Stimulated activated CD8-positive, alpha-beta memory T cell treated with anti-CD3 and anti-CD28 coated beads, Interleukin-12 subunit alpha, Interleukin-12 subunit beta, amount 100 ng/mL, for 4 hours (primary cell): ENCODE data around the gene HNRNPH1.

Source experiments
- DNase-seq: peaks from one replicate; pipeline ENCODE4 v3.0.0-alpha.2; 2020; ENCODE audit warnings: low read depth

HNRNPH1 gene

DNA sequence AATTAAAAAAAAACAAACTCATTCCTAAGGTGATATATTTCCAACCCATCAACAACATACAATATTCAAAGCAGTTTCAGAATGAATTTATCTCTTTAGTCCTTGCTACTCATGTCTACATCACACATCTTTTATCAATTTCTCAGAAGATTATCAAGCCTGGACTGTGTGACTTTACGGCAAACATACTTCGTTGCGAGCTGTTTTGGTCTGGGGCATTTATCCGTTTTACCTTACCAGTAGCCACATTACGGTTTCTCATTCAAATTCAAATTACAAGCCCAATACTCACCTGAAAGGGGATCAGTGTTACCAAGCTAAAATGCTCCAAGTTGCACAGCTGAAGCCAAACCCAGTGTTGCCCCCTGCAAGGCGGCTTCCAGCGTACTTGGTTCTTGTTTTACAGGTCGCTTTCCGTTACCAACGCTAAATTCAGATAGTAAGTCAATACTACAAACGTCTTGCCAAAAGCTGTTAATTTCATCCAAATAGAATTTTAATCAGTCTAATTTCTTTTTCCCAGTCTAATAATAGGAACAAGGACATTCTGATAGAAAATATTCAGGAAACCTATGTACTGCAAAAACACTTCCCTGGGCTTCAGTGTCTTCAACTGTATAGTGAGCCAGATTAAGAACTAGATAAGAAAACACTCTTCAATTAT lies 1.8 kb downstream of the HNRNPH1 start:
- DNase-seq: no peak

DNA sequence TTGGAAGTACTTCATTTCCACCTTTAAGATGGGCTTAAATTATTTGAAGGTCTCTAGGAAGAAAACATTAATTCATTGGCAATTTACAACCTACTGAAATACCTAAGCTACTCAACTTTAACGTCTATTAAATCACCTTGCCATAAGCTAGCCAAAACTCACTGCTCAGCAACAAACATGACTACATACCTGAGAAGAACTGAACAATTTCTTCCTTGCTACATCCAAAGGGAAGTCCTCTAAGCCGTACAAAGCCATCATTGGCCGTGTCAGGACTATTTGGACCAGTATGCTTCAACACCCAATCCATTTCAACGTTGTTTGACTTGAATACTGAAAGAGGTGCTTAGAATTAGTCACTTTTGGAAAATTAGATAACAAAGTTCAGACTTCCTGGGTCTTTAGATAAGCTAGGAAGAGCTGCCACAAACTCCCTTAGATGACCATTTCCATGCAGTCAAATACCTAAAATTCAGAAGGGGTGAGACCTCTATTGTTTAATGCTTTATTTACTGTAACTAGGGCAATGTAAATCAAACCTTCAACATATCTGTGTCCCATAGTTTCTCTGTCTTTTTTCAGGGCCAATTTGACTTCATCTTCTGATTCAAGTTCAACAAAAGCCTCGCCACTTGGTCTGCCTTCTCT lies 2.6 kb downstream of the HNRNPH1 start:
- no peak for DNase-seq

- DNase-seq: no peak
Observed at GRCh38 chr5:179620293-179620692, 3.2 kb downstream of the HNRNPH1 start.

GRCh38 chr5:179619776-179620175 lies 3.7 kb downstream of the HNRNPH1 start:
- DNase-seq: no peak

- DNase-seq: no peak
Observed at GRCh38 chr5:179618923-179619554, 4.4 kb downstream of the HNRNPH1 start.

- no peak for DNase-seq
Observed at GRCh38 chr5:179617930-179618329, 5.5 kb downstream of the HNRNPH1 start.

DNA sequence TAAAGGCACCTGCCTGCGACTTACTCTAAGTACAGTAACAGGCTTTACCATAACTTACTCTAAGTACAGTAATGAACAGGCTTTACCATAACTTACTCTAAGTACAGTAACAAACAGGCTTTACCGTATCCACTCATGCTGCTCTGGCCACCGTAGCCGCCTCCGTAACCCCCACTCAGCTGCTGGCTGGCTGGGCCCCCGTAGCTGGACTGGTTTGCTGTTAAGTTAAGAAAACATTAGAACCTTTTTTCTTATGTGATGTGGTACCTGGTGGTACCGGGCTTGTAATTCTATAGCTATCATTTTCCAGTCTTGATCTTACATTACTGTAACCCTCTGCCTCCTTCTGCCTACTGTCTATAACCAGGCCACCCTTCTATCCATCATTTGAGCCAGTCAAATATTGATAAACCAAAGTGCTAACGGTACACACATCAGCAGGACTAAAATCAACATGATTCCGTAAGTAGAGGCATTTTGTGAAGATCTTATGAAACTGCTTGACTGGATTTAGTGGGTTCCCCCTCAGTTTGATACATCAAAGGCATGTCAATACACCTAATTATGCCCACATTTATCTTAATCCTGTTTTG lies 7.4 kb downstream of the HNRNPH1 start:
- DNase-seq: no peak

DNA sequence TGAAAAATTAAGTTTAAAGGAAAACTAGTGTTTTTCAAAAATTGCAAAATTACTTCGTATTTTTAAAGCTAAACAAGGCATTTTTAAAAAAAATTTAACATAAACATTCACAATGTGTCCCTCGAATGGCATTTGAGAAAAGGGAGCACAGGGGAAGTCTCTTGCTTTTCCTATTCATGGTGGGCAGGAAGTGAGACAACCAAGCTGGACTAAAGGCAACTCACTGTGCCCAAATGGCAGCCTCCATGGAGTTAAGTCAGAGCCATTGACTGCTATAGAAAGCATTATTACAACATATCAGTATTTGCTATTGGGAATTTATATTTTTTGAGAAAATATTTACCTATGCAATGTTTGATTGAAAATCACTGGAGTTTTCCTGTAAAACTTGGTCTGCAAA lies 8.3 kb downstream of the HNRNPH1 start:
- DNase-seq: no peak

DNA sequence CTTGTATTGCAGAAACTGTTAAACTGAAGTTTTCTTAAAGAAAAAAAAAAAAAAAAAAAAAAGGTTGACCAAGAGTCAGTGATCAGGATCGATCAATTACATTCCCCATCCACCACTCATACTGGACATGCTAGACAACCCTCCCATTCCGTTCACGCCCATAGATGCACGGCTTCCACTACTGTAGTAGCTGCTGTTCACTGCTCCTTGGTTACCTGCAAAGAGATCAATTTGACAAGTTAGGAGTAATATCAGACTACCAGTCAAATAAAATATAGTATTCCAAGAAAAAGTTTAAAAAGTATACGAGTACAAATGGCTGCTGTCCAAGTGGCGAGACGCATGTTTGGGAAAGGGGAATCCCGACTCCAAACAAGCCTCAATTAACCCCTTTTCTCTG lies 8.7 kb downstream of the HNRNPH1 start:
- no peak for DNase-seq

DNA sequence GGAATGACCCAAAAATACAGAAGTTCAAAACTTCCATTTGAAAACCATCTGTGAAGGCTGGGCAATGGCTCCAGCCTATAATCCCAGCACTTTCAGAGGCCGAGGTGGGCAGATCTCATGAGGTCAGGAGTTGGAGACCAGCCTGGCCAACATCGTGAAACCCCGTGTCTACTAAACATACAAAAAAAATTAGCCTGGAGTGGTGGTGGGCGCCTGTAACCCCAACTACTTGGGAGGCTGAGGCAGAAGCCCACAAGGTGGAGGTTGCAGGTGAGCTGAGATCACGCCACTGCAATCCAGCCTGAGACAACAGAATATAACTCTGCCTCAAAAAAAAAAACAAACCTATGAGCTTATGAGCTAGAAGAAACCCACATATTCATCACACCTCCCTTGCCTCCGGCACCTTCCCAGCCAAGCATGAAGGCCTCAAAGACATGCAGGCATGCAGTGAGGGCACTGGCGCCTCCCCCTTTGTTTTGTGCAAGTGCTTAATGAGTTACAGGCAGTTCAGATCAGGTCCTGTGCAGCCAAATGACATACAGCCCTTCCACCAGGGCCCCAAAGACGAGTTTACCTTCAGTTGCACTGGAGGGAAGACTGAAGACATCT lies 9.9 kb downstream of the HNRNPH1 start:
- no peak for DNase-seq

DNA sequence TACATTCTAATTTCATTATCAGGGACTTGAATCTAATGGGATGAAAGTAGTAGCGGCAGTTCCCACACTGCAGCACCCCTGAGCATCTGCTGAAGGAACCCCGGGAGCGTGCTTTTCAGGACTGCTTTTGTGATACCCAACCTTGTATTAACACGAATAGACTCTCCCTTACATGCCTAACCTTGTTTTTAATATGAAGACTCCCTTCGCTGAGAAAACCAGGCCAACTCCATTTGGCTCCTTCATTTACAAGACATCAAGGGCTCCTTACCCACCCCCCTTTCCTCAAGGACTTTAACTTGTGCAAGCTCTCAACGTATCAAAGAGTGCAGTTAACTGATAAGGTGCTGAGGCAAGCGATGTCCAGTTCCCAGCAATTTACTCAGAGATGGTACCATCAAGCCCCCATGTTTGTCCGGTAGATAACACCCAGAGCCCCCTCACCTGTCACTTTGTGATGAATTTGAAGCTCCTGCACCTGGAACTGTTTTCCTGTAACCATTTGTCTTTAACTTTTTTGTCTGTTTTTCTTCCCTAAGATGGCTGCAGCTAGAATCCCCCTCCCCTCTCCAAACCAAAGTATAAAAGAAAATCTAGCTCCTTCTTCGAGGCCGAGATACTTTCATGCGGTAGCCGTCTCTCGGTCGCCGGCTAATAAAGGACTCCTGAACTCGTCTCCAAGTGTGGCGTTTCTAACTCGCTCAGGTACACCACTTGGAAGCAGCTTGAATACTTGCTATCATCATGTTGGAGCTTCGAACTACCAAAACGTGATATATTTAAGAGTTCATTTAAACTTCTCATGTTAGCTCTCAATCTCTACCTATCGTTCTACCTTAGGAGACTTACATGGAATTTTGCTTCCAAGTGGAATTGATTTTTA lies 10.7 kb downstream of the HNRNPH1 start:
- no peak for DNase-seq

DNA sequence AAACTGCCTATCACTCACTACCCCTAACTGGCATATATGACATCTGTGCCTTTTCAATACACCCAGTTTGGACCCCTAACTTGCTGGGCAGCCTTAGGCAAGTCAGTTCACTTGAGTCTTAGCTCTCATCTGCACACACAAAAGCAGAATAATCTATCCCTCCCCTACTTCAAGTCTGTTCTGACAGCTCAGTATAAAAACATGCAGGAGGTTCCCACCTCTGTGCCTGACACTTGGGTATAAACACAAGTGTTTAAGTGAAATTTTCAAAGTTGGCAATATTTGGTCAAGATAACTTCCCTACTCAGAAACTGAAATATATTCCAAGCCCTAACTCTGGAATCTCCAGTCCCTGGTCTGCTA lies 12.6 kb downstream of the HNRNPH1 start:
- no peak for DNase-seq

- DNase-seq: no peak
Observed at GRCh38 chr5:179610109-179610902, 13.2 kb downstream of the HNRNPH1 start.

DNA sequence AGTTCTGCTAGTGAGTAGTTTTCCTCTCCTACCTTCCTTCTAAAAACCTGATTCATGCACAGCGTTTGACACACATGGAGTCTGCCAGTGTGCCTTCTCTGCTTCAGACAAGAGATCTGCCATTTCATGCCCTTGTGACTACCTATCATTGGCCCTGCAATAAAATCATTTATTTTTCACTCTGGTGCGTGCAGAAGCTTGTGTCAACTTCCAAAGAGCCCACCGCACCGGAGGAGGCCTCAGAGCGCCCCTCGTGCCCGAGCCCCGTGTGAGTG lies 13.7 kb downstream of the HNRNPH1 start:
- no peak for DNase-seq

GRCh38 chr5:179608131-179608581 lies 15.3 kb downstream of the HNRNPH1 start:
- no peak for DNase-seq

- DNase-seq: no peak
Observed at GRCh38 chr5:179607160-179607931, 16.1 kb downstream of the HNRNPH1 start.

DNA sequence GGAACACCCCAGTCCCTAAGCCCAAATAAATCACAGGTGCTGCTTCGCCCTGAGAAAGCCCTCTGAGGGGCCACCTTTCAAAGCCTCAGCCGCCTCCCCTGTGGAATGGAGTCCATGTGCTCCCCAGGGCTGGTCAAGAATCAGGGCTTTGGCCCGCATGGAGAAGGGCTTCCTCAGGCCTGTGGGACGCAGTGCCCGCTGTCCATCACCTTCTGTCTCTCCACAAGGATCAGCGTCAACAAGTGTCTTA lies 16.6 kb downstream of the HNRNPH1 start:
- no peak for DNase-seq

DNA sequence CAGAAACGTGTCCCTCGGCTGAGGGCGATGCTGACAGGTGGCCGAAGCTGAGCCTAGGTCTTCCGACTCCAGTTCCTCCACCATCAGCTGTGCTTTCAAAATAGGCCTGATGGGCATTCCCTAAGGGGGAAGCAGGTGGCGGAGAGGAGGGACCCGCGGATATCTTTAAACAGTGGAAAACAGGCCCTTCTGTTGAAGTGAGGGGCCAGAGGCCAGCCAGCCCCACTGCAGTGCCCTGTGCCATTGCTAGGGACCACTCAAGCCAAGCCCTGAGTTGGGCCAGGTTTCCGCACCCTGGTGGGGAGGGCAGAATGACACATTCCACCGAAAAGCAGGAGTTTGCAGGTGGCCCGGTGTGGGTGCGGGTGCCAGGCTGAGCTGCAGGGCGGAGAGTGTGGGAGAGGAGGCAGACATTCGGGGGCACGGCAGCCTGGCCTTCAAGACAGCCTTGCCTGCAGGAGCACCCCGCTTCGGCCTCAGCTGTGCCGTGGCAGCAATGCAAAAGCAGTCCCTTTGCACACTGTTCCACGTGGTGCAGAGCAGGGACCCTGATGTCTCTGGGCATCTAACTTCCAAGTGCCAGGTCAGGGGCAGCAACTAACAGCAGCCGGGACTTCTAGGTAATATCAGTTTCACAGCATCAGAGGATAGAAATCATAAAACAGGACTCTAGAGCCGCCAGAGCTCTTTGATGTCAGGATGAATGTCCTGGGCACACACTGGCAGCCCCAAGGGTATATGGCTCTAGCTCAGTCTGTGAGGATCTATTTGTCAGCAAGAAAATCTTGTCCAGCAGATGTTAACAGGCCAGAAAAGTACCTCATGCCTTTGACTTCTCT lies 17.2 kb downstream of the HNRNPH1 start:
- no peak for DNase-seq

DNA sequence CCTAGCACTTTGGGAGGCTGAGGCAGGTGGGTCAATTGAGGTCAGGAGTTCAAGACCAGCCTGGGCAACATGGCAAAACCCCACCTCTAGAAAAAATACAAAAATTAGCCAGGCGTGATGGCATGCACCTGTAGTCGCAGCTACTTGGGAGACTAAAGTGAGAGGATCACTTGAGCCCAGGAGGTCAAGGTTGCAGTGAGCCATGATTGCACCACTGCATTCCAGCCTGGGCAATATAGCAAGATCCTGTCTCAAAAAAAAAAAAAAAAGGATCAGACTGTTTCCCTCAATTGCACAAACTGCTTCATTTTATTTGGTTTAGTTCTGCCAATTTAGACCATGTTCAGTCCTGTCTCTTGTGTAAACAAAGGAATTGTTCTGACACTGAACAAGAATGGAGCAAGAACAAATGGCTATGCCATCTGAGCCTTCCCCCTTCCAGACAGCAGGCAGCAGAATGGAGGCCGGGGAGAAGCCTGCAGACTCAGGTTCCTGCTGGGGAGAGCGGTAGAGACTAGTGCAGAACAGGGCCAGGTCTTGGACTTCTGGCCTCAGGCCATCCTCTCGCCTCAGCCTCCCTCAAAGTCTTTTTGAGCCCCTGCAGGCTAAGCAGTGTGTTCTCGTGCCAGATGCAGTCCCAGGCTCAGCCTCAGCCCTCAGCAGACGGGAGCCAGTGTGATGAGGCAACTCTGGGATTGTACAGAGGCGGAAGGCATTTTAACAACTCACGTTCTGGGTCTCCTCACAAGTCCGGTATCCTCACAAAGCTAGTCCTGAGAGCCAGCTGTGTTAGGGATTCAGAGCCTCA lies 18.2 kb downstream of the HNRNPH1 start:
- DNase-seq: no peak
